GM21390 (cell line): ENCODE measurements around the gene TSPAN9.

Experiments
- ATAC-seq: cut with Tn5 transposase; IDR thresholded peaks from one replicate; pipeline ENCODE4 v1.9.1; 2021; ENCODE audit not compliant: unreplicated experiment

The TSPAN9 gene

DNA sequence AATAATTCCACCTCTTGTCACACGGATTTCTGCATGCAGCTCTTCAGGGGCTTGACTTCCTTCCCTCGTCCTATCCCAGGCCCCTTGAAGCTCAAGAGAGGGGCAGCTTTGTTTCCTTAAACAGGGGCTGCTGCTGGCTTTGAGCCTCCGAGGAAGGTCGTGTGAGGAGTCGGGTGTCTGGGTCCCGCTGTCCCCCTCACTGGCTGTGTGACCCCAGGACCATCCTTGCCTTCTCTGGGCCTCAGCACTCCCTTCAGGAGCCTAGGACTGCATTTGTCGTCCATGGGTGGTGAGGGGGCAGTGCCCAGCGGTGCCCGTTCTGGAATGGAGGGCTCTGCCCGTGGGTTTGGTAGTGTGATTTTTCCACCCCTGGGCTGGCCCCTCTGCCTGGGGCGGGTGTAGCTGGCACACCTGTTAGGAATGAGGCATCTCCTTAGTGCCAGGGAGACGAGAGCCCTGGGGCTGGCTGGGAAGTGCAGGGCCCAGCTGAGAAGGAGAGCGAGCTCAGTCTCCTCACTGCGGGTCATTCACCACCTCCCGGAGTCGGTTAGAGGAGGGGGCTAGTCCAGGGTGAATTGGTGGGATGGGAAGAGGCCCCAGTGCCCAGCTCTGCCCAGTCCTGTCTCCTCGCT, 60.8 kb downstream of the TSPAN9 start:
- no peak for ATAC-seq

DNA sequence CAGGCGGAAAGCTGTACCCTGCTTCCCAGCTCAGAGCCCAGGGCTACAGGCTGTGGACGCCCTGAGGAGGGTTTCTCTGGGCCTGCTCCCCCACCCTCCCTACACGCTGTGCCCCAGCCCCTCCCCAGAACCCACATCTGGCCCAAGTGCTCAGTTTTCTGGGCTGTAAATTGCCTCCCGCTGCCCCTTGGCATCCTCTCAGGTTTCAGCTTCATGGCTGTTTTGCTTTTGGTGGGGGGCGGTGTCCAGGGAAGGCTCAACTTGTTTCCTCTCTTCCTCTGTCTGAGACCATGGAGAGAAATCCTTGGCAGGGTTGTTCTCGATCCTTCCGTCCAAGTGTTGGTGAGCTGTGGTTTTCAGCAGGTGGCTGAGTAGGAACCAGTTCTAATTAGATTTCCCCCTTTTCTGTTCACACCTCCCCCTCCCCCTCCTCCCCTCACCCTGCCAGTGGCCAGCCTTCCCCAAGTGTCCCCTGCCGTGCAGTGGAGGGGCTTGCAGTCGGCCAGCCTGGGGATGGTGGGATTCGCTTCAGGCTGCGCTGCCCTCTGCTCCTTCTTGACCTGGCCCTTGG, 61.8 kb downstream of the TSPAN9 start:
- ATAC-seq = no peak

DNA sequence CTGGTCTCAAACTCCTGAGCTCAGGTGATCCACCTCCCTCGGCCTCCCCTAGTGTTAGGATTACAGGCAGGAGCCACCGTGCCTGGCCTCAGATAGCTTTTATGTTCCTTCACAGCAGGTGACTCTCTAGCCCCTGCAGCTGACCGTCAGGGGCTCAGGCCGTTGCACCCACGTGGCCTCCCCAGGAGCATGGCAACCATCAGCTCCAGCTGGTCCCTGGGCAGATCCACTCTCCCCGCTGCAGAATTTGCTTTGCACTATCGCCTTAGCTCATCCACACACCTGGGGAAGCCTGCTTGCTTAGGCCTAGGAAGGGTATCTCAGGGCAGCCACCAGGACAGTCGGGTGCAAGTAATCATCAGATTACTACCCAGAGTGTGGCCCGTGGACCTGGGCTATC, 62.6 kb downstream of the TSPAN9 start:
- ATAC-seq = no peak

DNA sequence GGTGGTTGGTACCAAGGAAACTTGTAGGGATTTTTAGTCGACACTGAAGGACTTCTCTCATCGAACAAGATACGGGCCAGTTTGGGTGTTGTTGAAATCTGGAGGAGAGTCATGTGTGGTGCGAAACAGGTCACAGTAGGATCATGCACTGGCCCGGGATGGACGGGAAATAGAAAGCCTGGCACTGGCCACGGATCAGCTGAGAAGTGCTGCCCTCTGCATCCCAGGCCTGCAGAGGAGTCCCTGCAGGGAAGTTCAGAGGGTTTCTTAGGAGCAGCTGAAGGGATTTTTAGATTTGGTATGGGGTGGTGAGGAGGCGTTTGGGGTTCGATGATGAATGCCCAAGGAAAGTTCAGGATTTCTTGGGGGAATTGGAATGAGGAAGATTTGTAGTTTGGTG, 63.1 kb downstream of the TSPAN9 start:
- ATAC-seq = no peak

DNA sequence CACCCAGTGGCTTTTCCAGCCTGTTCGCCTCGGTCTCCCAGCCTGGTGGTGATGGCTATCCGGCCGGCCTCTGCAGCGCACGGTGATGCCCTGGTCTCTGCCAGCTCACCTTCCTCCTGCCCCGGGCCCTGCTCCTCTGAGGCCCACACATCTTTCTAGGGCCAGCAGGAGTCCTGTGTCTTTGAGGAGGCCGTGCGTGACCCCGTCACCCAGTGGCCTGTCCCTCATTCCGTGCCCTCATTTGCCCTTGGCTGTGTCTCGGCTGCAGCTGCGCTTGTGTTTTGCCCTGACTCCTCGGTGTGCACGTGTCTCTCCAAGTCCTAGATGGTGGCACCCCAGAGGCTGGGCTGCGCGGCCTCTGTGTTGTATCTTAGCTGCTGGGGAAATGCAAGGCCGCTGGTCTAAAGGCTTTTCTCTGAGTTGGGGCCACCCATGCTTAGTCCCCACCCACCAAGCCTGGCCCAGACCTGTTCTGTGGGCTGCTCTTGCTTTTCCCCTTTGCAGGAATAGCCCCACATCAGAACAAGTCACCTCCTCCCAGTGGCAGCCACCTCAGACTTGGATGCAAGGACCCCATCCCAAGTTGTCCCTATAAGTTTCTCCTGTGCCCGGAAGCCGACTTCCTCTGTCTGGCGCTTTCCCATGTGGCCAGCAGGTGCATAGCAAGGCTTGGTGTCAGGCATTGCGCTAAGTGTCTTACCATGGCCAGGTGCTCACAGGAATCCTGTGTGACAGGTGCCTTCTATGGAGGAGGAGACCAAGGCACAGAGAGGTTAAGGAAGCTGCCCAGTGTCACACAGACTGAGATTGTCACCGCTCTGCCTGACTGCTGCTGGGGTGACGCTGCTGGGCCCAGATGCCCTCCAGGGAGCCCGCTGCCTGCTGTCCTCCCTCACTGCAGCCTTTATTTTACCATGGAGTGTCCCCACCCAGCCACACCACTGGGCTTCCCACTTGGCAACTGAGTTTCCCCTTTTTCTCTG, 64.5 kb downstream of the TSPAN9 start:
- ATAC-seq = no peak

DNA sequence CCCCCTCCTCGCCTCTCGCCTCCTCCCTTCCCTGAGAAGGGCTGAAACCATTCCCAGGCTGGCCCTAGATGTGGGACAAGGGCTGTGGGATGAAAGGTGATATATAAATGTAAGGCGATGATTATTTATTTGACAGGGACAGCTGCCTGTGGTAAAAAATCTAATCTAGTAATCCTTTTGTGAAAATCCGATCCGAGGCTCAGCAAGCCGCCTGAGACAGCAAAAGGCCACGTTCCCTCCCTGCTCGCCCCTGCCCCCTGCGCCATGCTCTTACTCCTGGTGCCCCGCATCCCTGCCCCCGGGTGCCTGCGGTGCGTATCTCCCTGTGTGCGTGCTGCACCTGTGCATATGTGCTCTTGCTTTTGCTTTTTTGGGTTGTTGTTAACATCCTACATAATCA, 65.2 kb downstream of the TSPAN9 start:
- ATAC-seq = no peak

DNA sequence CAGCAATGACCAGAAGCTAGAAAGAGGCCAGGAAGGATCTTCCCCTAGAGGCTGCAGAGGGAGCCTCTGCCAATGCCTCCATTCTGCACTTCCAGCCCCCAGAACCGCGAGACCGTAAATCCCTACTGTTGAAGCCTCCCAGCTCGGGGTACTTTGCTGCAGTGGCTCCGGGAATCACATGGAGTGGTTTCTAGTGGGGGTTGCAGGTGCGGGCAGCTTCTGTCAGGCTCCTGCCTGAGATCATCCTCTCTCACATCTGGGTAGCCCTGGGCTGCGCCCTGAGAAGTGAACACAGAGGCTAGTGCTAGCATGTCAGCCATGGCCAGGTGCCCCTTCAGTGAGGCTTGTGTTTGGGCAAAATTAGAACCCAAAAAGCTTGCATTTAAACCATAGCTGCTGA, 67.3 kb downstream of the TSPAN9 start:
- no peak for ATAC-seq

DNA sequence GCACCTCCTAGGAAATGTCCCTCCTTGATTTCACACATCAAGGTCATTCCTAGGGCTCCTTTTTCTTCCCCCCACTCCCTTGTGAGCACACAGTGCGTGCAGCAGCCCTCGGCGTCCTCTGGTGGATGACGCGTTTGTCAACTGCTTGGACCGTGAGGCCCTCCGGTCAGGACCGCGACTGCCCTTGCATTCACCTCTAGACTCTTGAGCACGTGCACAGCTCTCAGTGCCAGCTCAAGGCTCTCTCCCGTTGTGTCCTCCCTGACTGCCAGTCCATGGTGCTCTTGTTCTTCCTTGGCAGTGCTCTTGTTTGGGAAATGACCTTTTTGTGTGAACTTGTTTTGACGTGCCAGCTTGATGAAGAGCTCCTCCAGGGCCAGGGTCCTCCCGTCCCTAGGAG, 67.9 kb downstream of the TSPAN9 start:
- ATAC-seq = no peak

DNA sequence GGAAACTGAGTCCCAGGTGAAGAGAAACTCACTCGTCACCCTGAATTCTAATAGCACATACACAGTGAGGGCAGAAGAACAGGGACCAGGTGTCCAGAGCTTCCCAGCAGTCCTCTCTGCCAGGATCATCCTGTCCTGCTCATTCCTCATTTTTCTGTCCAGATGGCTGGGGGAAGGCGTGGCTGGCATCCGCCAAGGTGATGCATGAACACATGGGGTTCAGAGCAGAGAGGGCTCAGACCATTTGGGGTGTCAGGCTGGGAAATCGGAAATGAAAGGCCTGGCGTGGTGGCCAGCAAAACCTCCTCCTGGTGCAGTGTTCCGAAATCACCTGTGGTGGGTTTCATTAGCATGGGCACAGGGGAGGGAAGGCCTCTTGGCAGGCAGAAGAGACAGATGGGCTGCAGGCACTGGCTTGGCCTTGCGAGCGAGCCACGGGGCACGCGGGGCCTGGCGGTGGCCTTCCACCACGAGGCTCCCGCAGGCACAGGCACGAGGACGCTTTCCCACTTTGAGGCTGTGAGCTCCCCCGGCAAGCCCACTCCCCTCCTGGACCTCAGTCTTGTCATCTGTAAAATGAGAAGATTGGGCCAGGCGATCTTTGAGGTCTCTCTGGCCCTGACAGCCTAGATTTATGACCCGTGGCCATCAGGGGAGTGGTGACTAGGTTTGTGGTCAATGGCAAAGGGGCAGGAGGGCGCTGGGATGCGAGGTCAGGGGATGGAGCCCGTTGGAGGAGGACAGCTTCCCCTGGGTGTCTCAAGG, 68.5 kb downstream of the TSPAN9 start:
- ATAC-seq = no peak

DNA sequence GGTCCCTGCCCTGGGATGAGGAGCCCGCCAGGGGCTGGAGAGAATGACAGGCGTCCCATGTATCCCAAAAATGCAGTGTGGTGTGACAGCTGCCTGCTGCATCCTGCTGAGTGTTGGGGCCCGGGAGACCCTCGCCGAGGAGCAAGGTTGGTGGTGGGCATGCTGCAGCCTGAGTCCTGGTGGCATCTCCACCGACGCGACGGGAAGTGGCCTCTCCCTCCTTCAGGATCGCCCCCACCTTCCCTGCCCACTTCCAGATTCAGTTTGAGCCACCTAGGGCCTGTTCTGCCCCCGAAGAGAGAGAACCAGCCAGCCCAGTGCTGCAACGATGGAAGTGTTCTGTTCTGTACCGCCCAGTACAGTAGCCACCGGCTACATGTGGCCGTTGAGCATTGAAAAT, 70.1 kb downstream of the TSPAN9 start:
- no peak for ATAC-seq

DNA sequence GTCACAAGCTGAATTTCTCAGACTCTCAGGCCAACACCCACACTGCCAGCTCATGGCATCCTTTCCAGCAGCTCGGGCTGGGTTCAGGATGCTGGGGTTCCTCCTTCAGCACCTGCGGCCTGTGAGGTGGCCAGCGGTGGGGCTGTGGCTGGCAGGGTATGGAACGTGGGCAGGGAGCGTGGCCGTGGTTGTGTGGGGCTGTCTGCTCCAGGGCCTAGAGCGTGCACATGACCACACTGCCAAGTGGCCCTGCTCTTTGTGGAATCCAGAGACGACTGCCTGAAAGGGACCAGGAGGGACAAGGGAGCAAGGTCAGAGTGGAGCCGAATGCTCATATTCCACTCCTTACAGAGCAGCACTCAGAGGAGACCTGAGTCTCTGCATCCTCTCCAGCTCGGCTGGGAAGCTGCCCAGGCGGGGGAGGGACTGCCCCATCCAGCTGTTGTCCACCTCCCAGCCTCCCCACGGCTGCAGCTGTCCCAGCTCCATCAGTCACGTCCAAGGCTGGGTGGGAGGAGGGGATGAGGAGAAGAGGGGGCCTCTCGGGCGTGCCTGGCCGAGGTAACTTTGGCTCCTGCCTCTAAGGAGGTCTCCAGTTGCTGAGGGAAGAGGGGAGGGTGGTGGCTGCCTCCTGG, 71.3 kb downstream of the TSPAN9 start:
- no peak for ATAC-seq

DNA sequence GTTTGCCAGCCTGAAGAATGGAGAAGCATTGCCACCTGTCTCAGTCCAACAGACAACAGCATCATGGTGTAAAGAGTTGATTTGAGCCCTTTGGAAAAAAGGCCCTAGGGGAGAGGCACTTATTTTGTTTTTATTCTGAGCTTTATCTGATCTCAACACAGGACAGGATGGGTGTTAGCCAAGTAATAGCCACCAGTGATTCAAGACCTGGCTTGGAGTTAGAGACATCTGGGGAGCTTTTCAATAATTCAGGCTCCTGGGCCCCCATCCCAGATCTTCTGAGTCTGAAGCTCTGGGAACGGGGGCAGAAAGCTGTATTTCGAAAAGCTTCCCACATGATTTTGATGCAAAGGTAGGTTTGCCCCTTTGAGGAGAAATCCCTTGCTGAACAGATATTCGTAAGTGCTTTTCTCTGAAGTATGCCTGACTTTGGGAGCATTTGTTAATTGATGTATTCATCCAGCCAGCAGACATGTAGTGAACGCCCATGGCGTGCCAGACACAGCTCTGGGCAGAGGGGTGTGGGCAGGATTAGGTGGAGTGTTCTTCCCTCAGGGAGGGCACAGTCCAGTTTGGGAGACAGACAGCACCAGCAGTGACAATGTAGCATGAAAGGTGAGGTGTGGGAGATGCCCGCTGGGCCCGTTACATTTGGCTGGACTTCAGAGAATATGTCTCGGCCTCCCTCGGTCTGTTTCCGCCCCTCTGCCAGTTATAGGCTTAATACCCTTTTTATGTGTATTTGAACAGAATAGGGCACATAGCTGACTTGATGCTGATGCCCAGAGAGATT, 72.5 kb downstream of the TSPAN9 start:
- ATAC-seq = no peak

DNA sequence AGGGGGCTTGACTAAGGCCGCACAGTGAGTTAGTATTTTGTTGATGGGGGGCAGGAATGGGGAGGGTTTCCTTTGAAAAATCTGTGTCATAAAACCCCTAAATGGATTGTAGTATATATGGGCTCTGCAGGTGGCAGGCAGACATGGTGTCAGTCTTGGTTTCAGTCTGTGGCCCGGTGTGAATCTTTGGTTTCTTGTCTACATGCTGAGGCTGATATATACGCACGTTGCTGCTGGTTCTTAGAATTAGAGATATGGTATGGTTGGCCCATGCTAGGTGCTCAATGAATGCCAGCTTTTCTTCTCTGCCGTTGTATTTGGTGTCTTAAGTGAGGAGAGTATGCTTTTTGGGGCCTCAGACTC, 73.1 kb downstream of the TSPAN9 start:
- ATAC-seq = no peak

DNA sequence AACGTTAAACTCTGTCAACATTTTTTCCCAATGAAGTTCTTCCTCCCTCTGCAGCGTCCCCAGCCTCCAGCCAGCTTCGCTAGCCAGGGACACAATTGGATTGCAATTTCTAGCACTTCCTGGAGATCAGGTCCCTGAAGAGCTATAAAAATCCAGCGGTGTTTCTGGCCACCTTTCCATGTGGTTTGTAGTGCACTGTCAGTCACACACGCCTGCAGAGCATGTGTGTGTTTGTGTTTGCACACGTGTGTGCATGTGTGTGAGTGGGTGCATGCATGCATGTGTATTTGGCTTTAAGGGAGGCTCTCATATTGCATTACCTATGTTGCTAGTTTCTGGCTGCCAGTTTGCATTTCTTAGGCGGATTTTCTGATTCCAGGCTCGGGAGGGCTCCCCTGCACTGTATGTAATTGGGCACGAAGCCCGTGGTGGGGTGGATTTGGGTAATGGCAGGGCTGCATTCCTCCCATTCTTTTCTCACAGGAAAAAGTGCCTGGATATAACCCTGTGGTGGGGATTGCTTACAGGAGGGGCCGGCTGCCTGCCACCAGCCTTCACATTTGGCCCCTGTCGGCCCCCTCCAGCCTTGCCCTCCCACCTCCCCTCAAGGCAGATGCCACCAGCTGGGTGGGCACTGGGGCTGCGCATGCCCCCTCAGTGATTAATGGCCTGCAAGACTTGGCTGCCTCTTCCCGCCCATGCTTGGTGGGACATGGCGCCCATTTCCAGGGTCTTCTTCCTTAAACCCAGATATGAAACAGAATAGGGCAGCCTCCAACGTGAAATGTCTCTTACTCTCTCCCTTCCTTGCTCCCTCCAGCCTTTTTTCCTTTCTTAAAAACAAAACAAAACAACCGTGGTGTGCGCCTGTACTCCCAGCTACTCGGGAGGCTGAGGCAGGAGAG, 74.0 kb downstream of the TSPAN9 start:
- no peak for ATAC-seq

DNA sequence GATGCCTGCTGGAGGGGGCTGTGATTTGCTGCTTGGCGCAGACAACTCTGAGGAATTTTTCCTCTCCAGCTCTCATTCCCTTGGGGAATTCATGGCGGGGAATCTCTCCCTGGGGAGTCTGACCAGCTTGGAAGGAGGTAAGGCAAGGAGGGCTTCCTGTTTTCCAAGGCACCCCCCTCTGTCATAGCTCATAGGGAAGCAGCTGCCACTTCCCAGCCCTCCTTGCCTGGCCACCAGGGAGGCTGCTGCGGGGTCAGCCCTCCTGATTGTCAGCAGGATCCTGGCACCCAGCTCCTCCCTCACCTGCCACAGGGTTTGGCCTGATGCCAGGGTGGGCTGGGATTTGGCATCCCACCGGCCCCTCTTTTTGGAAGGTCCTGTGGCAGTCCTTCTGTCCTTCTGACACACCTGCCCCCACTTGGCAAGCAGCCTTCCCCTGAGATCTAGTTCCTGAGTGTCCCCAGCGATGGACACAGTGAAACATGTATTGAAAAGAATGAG, 74.9 kb downstream of the TSPAN9 start:
- no peak for ATAC-seq

DNA sequence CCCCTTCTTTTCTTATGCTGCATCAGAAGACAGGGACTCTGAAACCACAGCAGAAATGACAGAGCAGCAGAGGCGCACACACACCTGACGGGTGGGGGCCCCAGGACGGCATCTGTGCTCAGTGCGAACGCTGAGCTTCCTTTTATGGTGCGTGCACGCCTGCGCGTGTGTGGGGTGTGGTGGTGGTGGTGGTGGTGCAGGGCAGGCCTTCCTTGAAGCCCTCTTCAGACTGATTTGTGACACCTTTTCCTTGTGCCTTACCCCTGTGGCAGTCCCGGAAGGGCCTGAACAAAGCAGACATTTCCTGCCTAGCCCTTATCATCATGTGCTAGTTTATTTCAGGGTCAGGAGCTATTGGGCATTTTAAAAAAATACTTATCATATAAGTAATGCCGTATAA, 75.7 kb downstream of the TSPAN9 start:
- no peak for ATAC-seq

DNA sequence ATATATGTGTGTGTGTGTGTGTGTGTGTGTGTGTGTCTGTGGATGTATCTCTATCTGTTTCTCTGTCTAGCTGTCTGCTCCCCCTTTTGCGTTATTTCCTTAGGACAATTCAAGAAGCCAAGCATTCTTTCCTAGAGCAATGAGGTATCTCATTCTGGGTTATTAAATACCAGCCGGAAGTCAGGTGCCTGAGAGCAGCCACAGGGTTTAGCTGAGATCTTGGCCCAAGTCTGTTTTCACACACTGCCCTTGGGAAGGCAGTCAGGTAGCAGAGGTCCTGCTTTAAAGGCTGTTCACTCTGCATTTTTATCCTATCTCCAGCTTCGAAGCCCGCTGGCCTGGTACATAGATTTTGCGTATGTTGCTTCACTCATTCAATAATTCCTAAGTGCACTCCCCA, 76.8 kb downstream of the TSPAN9 start:
- no peak for ATAC-seq

DNA sequence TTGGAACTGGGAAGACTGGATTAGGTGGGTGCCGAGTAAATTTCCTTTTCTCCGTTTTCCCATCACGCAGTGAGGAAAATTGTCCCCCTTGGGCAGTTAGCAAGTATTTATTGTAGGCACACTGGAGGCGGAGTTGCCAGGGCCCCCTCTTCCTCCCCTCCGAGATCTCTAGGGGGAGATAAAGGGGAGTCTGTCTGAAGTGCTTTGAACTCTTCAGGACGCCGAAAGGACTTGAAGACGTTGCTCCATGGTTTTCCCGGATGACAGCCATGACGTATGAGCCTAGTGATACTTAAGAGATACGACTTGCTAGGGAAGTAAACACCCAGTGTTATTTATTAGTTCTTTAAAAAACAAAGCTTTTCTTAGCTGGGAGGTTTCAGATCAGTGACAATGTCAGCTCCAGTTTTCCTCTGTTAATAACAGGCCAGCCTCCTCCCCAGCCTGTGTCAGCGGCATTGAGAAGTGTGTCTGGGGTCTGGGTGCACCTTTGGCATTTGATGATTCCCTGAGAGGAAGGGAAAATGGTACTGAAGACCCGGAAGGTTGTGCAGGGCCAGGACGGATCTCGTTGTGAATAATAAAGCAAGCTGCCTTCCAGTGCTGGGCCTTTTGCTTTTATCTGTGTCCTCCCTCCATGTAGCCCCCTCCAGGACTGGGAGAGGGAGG, 78.7 kb downstream of the TSPAN9 start:
- ATAC-seq = no peak
